Suprapubic skin (tissue), 3 donors: ENCODE results near the gene P2RY14.

Source experiments
- CTCF ChIP-seq, 2 donors: fragments of 200-600 bp in 1 of 2; fragments of 450-650 bp in 1 of 2; sonication (generic) in 1 of 2; IDR thresholded peaks; one replicate each; pipeline ENCODE4 v1.5.1; 2016 to 2019; ENCODE audit warnings: antibody characterized with exemption in 2 of 2, mild to moderate bottlenecking in 1 of 2, moderate library complexity in 1 of 2
- POLR2AphosphoS5 ChIP-seq, 3 donors: sonication (generic); formaldehyde crosslinking; IDR thresholded peaks; one replicate each; pipeline ENCODE4 v1.6.1; 2017; ENCODE audit warnings: antibody characterized with exemption in 3 of 3

GRCh38 chr3:151248772-151249337, 29.5 kb downstream of the P2RY14 start:
- TF ChIP-seq POLR2AphosphoS5 (IDR thresholded peaks at IDR 0.05) (no peak), CTCF (IDR thresholded peaks at IDR 0.05) (no peak)
